ENCODE results near the gene DCAF5. TPM values are rescaled to one million over a fixed set of nuclear protein-coding genes. Genes with fewer than 3 reads are reported as not detected.

Gene DCAF5
- total and polyA plus RNA-seq, 12 donors = 19.9 to 48.0 (median 33.4) TPM

DNA sequence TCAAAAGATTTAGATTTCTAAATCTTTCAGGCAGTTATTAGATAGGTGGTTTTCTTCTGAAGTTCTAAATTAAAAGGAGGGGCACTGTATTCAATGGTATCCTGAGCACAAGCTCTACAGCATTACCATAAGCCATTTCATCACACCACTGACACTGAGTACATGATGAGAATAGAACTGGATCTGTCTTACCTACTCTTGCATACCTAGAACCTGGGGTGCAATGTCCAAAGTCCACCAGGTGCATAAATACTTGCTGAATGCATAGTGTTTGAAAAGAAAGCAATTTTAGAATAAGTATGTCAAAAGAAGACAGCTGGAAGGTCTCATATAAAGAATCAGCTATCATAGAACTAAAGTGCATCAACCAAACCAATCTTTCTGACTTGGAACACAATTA, 88.3 kb downstream of the DCAF5 start:
- intact Hi-C loops (cut with DNase I) = no loop called here
- H3K9me3 ChIP-seq (replicated peaks in 1 of 3) = no peaks in the 10 kb centered on the region
- peaks cover 0 to 12% of the 10 kb centered on the region in 2 donors for H3K36me3 ChIP-seq (replicated peaks in 1 of 2)
- H3K4me1 ChIP-seq (replicated peaks in 1 of 2) = peaks cover 6 to 13% of the 10 kb centered on the region in 2 donors
- DNase-seq = no peak
- no peak overlapping the region for H3K4me3 ChIP-seq
- H3K27me3 ChIP-seq = no peaks in the 10 kb centered on the region
- no peak for TF ChIP-seq POLR2A (IDR thresholded peaks at IDR 0.05)
- TF ChIP-seq, protein P1, sequence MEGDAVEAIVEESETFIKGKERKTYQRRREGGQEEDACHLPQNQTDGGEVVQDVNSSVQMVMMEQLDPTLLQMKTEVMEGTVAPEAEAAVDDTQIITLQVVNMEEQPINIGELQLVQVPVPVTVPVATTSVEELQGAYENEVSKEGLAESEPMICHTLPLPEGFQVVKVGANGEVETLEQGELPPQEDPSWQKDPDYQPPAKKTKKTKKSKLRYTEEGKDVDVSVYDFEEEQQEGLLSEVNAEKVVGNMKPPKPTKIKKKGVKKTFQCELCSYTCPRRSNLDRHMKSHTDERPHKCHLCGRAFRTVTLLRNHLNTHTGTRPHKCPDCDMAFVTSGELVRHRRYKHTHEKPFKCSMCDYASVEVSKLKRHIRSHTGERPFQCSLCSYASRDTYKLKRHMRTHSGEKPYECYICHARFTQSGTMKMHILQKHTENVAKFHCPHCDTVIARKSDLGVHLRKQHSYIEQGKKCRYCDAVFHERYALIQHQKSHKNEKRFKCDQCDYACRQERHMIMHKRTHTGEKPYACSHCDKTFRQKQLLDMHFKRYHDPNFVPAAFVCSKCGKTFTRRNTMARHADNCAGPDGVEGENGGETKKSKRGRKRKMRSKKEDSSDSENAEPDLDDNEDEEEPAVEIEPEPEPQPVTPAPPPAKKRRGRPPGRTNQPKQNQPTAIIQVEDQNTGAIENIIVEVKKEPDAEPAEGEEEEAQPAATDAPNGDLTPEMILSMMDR (IDR thresholded peaks at IDR 0.05) = no peak
- no peak overlapping the region for H3K27ac ChIP-seq

DNA sequence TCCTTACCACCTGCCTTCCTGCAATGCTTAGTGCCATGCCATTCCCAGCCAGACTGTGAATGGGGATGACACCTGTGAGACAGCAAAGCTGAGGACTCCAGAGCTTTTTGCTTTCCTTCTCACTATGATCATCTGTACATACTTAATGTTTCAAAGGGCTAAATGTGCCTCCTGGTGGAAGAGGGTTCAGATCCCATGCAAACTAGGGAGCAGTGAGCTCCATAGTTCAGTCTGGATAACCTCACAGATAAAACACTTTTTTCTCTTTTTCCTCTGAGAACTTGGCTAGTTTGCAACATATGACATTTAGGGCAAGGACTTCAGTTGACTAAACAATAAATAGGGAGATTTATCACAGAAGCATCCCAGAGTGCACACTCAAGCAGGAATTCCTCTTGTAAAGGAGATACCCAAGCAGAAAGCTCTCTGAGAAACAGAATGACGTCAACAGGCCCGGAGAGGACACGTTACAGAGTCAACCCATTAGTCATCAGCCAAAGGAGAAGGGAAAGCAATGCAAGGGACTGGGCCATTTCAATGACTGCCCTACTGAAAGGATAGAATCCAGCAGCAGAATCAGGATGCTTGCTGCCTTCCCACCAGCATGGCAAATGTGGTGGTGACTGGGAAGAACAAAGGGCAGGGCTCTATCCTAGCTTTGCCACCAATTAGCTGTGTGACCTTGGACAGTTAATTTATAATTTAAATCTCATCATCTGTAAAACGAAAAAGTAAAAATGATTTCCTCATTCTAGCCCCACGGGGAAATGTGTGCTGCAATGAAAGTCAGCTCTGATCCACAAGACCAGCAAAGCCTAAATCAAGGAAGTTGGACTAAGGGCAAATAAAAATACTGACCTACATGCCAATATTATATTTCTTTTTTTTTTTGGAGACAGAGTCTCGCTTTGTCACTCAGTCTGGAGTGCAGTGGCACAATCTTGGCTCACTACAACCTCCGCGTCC, 93.0 kb downstream of the DCAF5 start:
- Histone ChIP-seq H3K4me1 (replicated peaks in 1 of 2) (peaks cover 0 to 21% of the 10 kb centered on the region in 2 donors), H3K4me3 (no peak overlapping the region), H3K9me3 (replicated peaks in 1 of 3) (no peaks in the 10 kb centered on the region), H3K27me3 (no peaks in the 10 kb centered on the region), H3K36me3 (replicated peaks in 1 of 2) (peaks cover 0 to 13% of the 10 kb centered on the region in 2 donors), H3K27ac (peak overlapping the region; percentile 20 to 84 (median 65))
- intact Hi-C loops (cut with DNase I) = no loop called here
- WGBS, 4 donors = 48 to 54% (median 50%) methylated on average over 8 of the region's 8 CpGs
- TF ChIP-seq, protein P1 (IDR thresholded peaks at IDR 0.05) = peak in 1 of 6 experiments; percentile 14
- TF ChIP-seq POLR2A (IDR thresholded peaks at IDR 0.05) = no peak
- peak; percentile 77 to 93 (median 89) for DNase-seq

DNA sequence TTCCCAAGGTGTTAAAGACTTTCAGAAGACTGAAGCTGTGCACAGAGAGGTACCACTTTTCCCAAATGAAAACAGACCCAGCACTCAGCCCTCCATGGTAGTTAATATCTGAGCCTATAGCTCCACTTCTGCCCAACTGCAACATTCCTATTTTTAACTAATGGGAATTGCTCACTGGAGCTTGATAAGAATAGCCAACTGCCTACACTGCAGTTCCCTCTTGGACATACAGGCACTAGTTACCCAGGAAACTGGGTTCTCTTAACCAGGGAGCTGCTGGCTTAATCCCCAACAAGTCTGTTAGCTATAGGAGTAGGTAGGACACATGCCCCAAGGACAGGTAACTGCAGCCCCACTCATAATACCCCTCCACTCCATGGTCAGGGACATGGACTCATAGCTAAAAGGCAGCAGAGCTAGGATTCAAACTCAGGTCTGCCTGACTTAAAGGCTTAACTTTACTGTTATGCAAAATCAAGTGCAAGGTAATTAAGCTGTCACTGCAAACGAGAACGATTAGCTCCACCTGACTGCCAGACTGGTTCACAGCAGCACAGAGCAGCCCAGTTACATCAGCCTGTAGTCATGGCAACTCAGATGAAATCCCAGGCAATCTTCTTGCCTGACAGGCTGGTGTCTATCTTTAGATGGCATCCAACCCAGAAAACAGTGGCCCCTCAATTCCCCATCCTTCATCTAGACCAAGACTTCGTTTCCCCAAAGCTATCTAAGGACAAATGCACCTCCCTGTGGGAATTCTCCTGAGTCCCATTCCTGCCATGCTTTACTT, 96.7 kb downstream of the DCAF5 start:
- H3K4me1 ChIP-seq (replicated peaks in 1 of 2) = peaks cover 2 to 42% of the 10 kb centered on the region in 2 donors
- H3K4me3 ChIP-seq = no peak overlapping the region
- H3K27ac ChIP-seq = peak overlapping the region in 1 of 5 donors; percentile 58
- peak in 1 of 7 donors; percentile 77 for DNase-seq
- TF ChIP-seq POLR2A (IDR thresholded peaks at IDR 0.05) = no peak
- TF ChIP-seq, protein P1 (IDR thresholded peaks at IDR 0.05) = no peak
- WGBS, 4 donors = 41 to 71% (median 65%) methylated on average over 3 of the region's 3 CpGs
- H3K36me3 ChIP-seq (replicated peaks in 1 of 2) = peaks cover 0 to 18% of the 10 kb centered on the region in 2 donors
- intact Hi-C loops (cut with DNase I) = no loop called here
- no peaks in the 10 kb centered on the region for H3K9me3 ChIP-seq (replicated peaks in 1 of 3)
- H3K27me3 ChIP-seq = no peaks in the 10 kb centered on the region

DNA sequence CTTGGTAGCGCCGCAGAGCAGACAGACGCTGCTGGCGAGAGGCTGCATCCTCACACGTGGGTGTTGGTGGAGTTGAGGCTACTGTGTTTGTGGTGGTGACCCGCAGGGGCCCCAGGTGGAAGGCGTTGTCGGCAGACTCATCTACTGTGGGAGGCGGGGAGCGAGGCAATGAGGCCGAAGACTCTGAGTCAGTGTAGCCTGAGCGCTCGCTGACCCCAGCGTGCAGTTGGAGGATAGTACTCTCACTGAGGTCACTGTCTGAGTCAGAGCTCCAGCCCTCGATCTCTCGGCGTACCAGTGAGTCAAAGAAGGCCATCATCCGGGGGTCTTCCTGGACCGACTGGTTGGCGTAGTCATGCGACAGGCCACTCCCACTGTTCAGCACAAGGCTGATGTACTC, 97.8 kb downstream of the DCAF5 start:
- H3K4me1 ChIP-seq (replicated peaks in 1 of 2) = peaks cover 13 to 46% of the 10 kb centered on the region in 2 donors
- WGBS, 4 donors = 86 to 99% (median 89%) methylated on average over 14 to 21 of the region's 21 CpGs
- H3K27ac ChIP-seq = peak overlapping the region in 2 of 5 donors; percentile 27 to 58

More for the DNA sequence above, 97.8 kb downstream of the DCAF5 start:
- H3K36me3 ChIP-seq (replicated peaks in 1 of 2) = peaks cover 0 to 17% of the 10 kb centered on the region in 2 donors
- H3K27me3 ChIP-seq = no peaks in the 10 kb centered on the region
- intact Hi-C loops (cut with DNase I) = no loop called here
- no peak overlapping the region for H3K4me3 ChIP-seq
- peak in 4 of 7 donors; percentile 26 to 72 (median 51) for DNase-seq
- no peaks in the 10 kb centered on the region for H3K9me3 ChIP-seq (replicated peaks in 1 of 3)
- TF ChIP-seq, protein P1 (IDR thresholded peaks at IDR 0.05) = no peak
- no peak for TF ChIP-seq POLR2A (IDR thresholded peaks at IDR 0.05)
